Measurements from ENCODE around the gene MAP2K6. TPM values are rescaled to one million over a fixed set of nuclear protein-coding genes. Genes with fewer than 3 reads are reported as not detected.

MAP2K6 gene
- total RNA-seq, 2 experiments from 2014 or later = 14.0 to 14.6 TPM

- Histone ChIP-seq H3K9me3 (ENCODE audit: control insufficient read depth in 1 of 2, insufficient read depth in 1 of 2, low read length in 2 of 2) (no peaks in the 10 kb centered on the region), H3K4me1 (ENCODE audit: insufficient read depth, low read length) (no peaks in the 10 kb centered on the region), H3K27me3 (ENCODE audit: control insufficient read depth in 1 of 2, insufficient read depth in 2 of 2, low read length in 2 of 2) (no peaks in the 10 kb centered on the region), H3K27ac (ENCODE audit: low read depth in 1 of 2, low read length in 2 of 2) (no peak overlapping the region), H3K36me3 (ENCODE audit: insufficient read depth, low read length) (no peaks in the 10 kb centered on the region), H3K4me3 (ENCODE audit: low read length) (no peak overlapping the region)
- ATAC-seq (ENCODE audit: poor library complexity) (peak; percentile 48), DNase-seq (peak in 3 of 14 experiments; percentile 15 to 32 (median 23))
- H3K9me3 Mint-ChIP-seq = no peaks in the 10 kb centered on the region
- no peak for TF ChIP-seq CTCF (IDR thresholded peaks at IDR 0.05)
- H3K36me3 Mint-ChIP-seq (ENCODE audit: low read depth) = no peaks in the 10 kb centered on the region
- H3K4me1 Mint-ChIP-seq (ENCODE audit: low read depth) = peaks cover 12% of the 10 kb centered on the region
- intact Hi-C loops (cut with DNase I, micrococcal nuclease) = no loop called here
- H3K4me3 Mint-ChIP-seq = no peak overlapping the region
- POLR2A ChIA-PET = no interaction called here
- H3K27me3 Mint-ChIP-seq = peaks cover 4% of the 10 kb centered on the region
- CTCF ChIA-PET = no interaction called here
- H3K27ac Mint-ChIP-seq = no peak overlapping the region
These were observed 188.5 kb downstream of the MAP2K6 start for GRCh38 chr17:69602972-69603371.

Other genes starting within 250 kb of the MAP2K6 start
- gene ABCA10, start 185.9 kb upstream of the MAP2K6 start, total RNA-seq = 1 to 10 TPM in 1 of 2 experiments, under 1 TPM in 1; 0.77 to 1.5 TPM
- 10 to 100 TPM; 33.4 to 34.9 TPM for gene ABCA5, start 87.6 kb upstream of the MAP2K6 start, total RNA-seq

Measured in CD4-positive, alpha-beta T cell (primary cell).